AG10803 (cell line): Measurements from ENCODE around the gene TXNL4A.

Source experiments
- DNase-seq: peaks from one replicate; pipeline ENCODE4 v3.0.0; 2010; ENCODE audit warnings: low read depth
- H3K4me3 ChIP-seq: 2 replicates; pipeline ENCODE4 v1.5.1; 2011; ENCODE audit warnings: mild to moderate bottlenecking, low read length, control low read depth
- CTCF ChIP-seq: conservative IDR thresholded peaks from 2 replicates; pipeline ENCODE4 v1.5.1; 2011; ENCODE audit warnings: mild to moderate bottlenecking, low read length, control low read depth, inconsistent platforms

Gene TXNL4A

GRCh38 chr18:79932907-79933306, 55.5 kb downstream of the TXNL4A start:
- no peak for TF ChIP-seq CTCF

GRCh38 chr18:79931475-79931874, 56.9 kb downstream of the TXNL4A start:
- no peak for DNase-seq
- H3K4me3 ChIP-seq, result no peak overlapping the region
- TF ChIP-seq CTCF, result no peak

More at GRCh38 chr18:79932907-79933306, 55.5 kb downstream of the TXNL4A start:
- H3K4me3 ChIP-seq, result no peak overlapping the region
- DNase-seq, result no peak

GRCh38 chr18:79930020-79930642, 58.2 kb downstream of the TXNL4A start:
- no peak overlapping the region for H3K4me3 ChIP-seq
- no peak for TF ChIP-seq CTCF
- DNase-seq, result no peak

- no peak for TF ChIP-seq CTCF
- no peak overlapping the region for H3K4me3 ChIP-seq
- DNase-seq, result no peak
Observed at GRCh38 chr18:79928563-79928960, 59.8 kb downstream of the TXNL4A start.

GRCh38 chr18:79927607-79928562, 60.5 kb downstream of the TXNL4A start:
- no peak overlapping the region for H3K4me3 ChIP-seq
- TF ChIP-seq CTCF, result no peak
- DNase-seq, result no peak

GRCh38 chr18:79926715-79927606, 61.4 kb downstream of the TXNL4A start:
- TF ChIP-seq CTCF, result no peak
- no peak for DNase-seq
- no peak overlapping the region for H3K4me3 ChIP-seq
